Naive B cell (primary cell): ENCODE data around the gene PCSK2. TPM values are rescaled to one million over a fixed set of nuclear protein-coding genes. Genes with fewer than 3 reads are reported as not detected.

ENCODE experiments used
- ATAC-seq, 2 donors: fragments of 150-1000 bp; cut with Tn5 transposase; 2 replicates each; pipeline ENCODE4 v1.10.0; 2021; ENCODE audit warnings: low read depth in 2 of 2, mild to moderate bottlenecking in 2 of 2, moderate library complexity in 2 of 2
- DNase-seq: peaks from one replicate; pipeline ENCODE4 v3.0.0; 2022
- H3K27ac Mint-ChIP-seq, 6 donors: one replicate each; pipeline ENCODE4 v1.8.0; 2020 to 2022; ENCODE audit warnings: mild to moderate bottlenecking in 6 of 6, mixed read lengths in 6 of 6, moderate library complexity in 5 of 6, inconsistent platforms in 2 of 6
- H3K27me3 Mint-ChIP-seq, 3 donors: one replicate each; pipeline ENCODE4 v1.8.0; 2021 to 2022; ENCODE audit warnings: mixed read lengths in 3 of 3, mild to moderate bottlenecking in 1 of 3
- H3K36me3 Mint-ChIP-seq, 2 donors: one replicate each; pipeline ENCODE4 v1.8.0; 2020 to 2022; ENCODE audit warnings: mixed read lengths in 2 of 2, inconsistent platforms in 1 of 2, mild to moderate bottlenecking in 1 of 2
- H3K4me1 Mint-ChIP-seq, 3 donors: one replicate each; pipeline ENCODE4 v1.8.0; 2020 to 2022; ENCODE audit warnings: mixed read lengths in 3 of 3, inconsistent platforms in 1 of 3, mild to moderate bottlenecking in 1 of 3, moderate library complexity in 1 of 3
- H3K4me3 Mint-ChIP-seq, 8 donors: one replicate each; pipeline ENCODE4 v1.8.0; 2020 to 2022; ENCODE audit warnings: mild to moderate bottlenecking in 8 of 8, mixed read lengths in 8 of 8, moderate library complexity in 8 of 8, inconsistent platforms in 2 of 8
- H3K9me3 Mint-ChIP-seq, 7 donors: one replicate each; pipeline ENCODE4 v1.8.0; 2020 to 2022; ENCODE audit warnings: mixed read lengths in 7 of 7, mild to moderate bottlenecking in 5 of 7, inconsistent platforms in 2 of 7, moderate library complexity in 1 of 7
- polyA plus RNA-seq, 6 donors: library from polyadenylated mRNA; unstranded; fragments of 300-500 nt; fragmentation: Illumina TruSeq; gene quantifications; one replicate each; pipeline ENCODE4 v1.2.3, GENCODE V29; 2021; ENCODE audit warnings: low read depth in 6 of 6

PCSK2 gene
- polyA plus RNA-seq, 6 donors from 2014 or later: not detected

DNA sequence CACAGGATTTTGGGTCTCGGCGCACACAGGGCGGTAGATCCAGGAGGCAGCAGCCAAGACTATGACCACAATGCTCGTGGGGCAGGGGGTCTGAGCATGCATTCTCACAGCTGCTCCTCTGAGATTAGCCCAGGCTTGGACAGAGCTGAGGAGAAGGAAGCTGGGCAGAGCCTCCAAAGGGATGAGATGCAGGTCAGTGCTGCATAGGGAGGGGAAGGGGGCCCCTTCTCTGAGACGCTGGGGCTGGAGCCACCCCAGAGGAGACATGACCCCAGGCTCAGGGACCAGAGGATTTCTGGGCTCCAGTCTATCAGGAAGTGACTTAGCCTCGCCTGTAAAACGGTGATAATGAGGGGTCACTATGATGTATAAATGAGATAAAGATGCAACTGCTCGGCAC is 210.4 kb downstream of the PCSK2 start:
- no peak for DNase-seq
- Mint-ChIP-seq H3K27me3 (peaks cover 16 to 32% (median 29%) of the 10 kb centered on the region in 3 donors), H3K27ac (no peak overlapping the region), H3K4me1 (no peaks in the 10 kb centered on the region), H3K36me3 (peaks cover 0 to 10% of the 10 kb centered on the region in 2 donors), H3K9me3 (peaks cover 0 to 11% (median 7%) of the 10 kb centered on the region in 7 donors), H3K4me3 (no peak overlapping the region)
- no peak for ATAC-seq

DNA sequence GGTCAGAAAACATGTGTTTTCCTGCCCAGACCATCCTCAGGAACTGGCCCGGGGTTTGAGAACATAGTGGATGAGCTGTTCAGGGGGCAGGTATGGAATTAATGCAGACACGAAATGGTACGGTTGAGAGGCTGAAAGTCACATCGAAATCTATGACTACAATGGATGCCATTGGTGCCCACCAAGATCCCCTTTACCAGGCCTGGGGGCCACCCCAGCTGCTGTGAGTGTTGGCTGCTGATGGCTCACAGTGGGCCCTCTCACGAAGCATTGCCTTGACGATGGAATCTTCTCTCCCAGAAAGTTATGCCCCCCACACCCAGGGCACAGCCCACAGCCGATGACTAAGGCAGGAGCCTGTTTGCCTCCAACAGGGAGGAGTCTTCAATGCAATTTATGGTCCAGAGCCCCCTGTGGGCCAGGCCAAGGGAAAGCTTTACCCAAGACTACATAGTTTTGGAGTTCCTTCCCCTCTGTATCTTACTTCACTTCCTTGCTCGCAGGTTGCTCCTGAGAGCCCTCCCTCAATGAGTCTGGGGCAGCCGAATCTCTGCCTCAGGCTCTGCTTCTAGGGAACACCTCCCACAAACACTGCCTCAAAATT is 211.7 kb downstream of the PCSK2 start:
- peaks cover 0 to 16% (median 8%) of the 10 kb centered on the region in 7 donors for H3K9me3 Mint-ChIP-seq
- no peaks in the 10 kb centered on the region for H3K4me1 Mint-ChIP-seq
- peaks cover 0 to 10% of the 10 kb centered on the region in 2 donors for H3K36me3 Mint-ChIP-seq
- H3K27ac Mint-ChIP-seq: no peak overlapping the region
- ATAC-seq (no peak), DNase-seq (no peak)
- no peak overlapping the region for H3K4me3 Mint-ChIP-seq
- H3K27me3 Mint-ChIP-seq: peaks cover 21 to 37% (median 33%) of the 10 kb centered on the region in 3 donors

DNA sequence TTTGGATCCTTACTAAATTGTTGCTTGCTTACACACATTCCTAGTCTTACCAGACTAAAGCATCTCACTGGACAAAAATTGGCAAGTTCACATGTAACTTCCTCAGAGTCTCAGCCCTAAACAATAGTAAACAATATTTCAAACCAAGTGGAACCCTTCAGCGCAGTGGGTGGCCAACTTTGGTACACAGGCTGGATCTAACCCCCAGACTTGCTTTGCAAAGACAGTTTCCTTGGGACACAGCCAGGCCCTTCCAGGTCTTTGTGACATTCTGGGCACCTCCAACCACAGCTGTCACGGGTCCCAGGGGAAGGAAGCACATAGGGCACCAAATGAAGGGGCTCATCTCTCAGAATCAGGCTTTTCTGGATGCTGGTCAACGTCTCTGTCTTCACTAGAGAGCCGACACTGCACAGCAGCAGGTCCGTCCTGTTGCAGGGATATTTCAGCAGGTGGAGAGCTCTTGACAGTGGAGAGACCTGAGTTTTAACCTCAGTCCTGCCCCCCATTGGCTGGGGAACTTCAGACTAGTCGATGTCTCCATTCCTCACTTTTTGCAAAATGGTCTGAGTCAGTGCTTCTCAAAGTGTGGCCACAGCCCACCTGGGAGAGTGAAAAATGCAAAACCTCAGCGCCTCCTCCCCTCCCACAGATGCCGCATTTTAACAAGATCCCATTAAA is 212.9 kb downstream of the PCSK2 start:
- H3K27me3 Mint-ChIP-seq: peaks cover 32 to 41% (median 34%) of the 10 kb centered on the region in 3 donors
- no peak for DNase-seq
- H3K9me3 Mint-ChIP-seq: peaks cover 0 to 16% (median 8%) of the 10 kb centered on the region in 7 donors

DNA sequence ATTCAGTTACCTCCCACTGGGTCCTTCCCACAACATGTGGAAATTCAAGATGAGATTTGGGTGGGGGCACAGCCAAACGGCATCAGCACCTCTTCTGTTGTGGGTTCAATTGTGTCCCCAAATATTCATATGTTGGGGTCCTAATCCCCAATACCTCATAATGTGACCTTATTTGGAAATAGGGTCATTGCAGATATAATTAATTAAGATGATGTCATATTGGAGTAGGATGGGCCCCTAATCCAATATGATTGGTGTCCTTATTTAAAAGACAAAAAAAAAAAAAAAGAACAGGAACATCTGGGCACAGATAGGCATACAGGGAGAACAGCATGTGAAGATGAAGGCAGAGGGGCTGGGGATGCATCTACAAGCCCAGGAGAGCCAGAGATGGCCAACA is 214.9 kb downstream of the PCSK2 start:
- ATAC-seq (no peak), DNase-seq (no peak)
- no peaks in the 10 kb centered on the region for H3K4me1 Mint-ChIP-seq
- H3K36me3 Mint-ChIP-seq: peaks cover 0 to 10% of the 10 kb centered on the region in 2 donors
- peaks cover 0 to 16% (median 8%) of the 10 kb centered on the region in 7 donors for H3K9me3 Mint-ChIP-seq
- H3K27me3 Mint-ChIP-seq: peaks cover 27 to 36% (median 27%) of the 10 kb centered on the region in 3 donors
- H3K4me3 Mint-ChIP-seq: no peak overlapping the region
- no peak overlapping the region for H3K27ac Mint-ChIP-seq

More for the DNA sequence above, 212.9 kb downstream of the PCSK2 start:
- Mint-ChIP-seq H3K36me3 (peaks cover 0 to 10% of the 10 kb centered on the region in 2 donors), H3K4me3 (no peak overlapping the region), H3K27ac (no peak overlapping the region), H3K4me1 (no peaks in the 10 kb centered on the region)
- ATAC-seq: no peak

DNA sequence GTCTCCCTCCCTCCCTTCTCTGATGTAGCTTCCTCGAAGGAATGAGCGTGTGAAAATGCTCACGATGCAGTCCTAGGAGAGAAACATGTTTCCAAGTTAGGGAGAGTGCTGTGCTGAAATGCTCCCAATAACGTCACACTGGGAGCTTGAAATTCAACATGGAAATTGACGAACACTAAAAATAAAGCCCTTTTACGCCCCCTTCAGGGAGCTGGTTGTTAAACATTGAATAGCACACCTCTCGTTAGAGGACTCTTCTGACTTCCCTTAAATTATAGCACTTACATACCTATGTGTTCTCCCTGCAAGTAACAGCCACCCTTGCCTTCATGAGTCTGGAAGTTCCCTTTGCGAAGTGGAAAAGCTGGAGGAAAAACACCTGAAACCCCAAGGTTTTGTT is 215.7 kb downstream of the PCSK2 start:
- Mint-ChIP-seq H3K9me3 (peaks cover 0 to 16% (median 8%) of the 10 kb centered on the region in 7 donors), H3K4me1 (no peaks in the 10 kb centered on the region), H3K27ac (no peak overlapping the region), H3K27me3 (peaks cover 25 to 33% (median 26%) of the 10 kb centered on the region in 3 donors), H3K36me3 (peaks cover 0 to 10% of the 10 kb centered on the region in 2 donors), H3K4me3 (no peak overlapping the region)
- no peak for ATAC-seq
- DNase-seq: no peak

DNA sequence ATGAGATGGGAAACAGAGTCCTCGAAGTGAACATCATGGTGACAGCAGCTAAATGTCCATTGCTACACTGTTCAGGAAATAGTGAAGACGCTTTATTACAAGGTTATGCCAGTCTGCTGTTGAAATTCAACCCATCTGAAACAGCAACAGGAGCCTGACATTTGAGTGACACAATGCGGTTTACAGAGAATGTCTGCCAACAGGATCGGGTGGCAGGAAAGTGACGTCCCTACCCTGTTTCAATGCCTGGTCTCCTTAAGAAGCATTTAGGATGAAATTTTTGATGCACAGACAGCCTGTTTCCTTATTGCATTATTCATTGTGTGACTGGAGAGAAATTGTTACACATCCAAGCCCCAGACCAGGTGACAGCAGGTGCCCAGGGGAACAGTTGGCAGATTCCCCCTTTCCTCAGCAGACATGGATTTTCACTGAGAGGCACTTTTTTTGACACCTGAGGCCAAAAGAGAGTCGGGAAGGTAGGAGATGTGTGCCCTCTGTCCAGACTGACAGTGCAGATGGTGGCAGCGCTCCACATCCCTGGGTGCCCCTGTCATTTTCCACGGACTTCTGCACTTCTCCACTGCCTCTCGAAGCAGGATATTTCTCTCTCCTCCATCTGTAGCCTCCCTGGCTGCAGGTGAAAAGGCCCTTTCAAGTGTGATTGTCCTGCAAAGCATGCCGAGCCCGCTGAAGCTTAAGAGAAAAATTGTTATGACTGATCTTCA is 216.5 kb downstream of the PCSK2 start:
- ATAC-seq (no peak), DNase-seq (no peak)
- H3K9me3 Mint-ChIP-seq: peaks cover 0 to 16% (median 8%) of the 10 kb centered on the region in 7 donors
- H3K27me3 Mint-ChIP-seq: peaks cover 25 to 30% (median 26%) of the 10 kb centered on the region in 3 donors
- H3K4me1 Mint-ChIP-seq: no peaks in the 10 kb centered on the region
- H3K36me3 Mint-ChIP-seq: peaks cover 0 to 10% of the 10 kb centered on the region in 2 donors
- no peak overlapping the region for H3K27ac Mint-ChIP-seq
- no peak overlapping the region for H3K4me3 Mint-ChIP-seq

DNA sequence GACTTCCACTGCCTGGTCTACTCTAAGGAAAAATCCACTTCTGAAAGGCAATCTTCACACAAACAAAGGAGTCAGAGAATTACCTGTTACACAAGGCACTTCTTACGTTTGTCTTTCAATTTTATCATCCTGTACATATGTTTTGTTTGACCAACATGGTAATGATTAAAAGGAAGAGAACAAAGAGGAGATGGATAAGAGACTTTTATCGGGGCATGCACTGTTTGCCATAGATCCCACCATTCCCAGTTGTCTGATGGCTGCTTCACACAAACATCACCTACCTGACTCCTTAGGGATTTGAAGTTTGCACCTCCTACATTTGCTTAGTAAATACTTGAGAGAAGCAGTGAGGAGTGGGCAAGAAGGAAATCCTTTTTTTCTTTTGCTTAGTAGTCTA is 217.3 kb downstream of the PCSK2 start:
- Mint-ChIP-seq H3K36me3 (peaks cover 0 to 10% of the 10 kb centered on the region in 2 donors), H3K27me3 (peaks cover 25 to 28% (median 26%) of the 10 kb centered on the region in 3 donors), H3K27ac (no peak overlapping the region), H3K4me3 (no peak overlapping the region), H3K4me1 (no peaks in the 10 kb centered on the region), H3K9me3 (peaks cover 0 to 16% (median 8%) of the 10 kb centered on the region in 7 donors)
- ATAC-seq (no peak), DNase-seq (no peak)

DNA sequence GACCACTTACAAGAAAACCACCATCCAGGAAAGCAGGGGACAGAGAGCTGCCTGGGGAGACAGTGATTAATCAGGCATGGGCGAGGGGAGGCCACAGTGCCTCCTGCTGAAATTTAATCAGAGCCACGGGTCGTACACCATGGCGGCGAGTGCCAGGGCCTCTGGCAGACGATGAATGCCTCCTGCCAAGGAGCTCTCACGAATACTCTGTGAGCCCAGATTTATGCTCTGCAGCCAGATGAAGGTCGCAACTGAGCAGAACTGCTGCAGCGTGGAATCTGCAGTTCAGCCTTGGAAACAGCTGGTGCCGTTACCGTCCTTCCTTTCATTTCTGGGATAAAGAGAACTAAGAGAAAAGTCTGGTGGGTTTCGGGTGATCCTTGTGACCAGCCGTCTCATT is 218.7 kb downstream of the PCSK2 start:
- Mint-ChIP-seq H3K36me3 (peaks cover 0 to 10% of the 10 kb centered on the region in 2 donors), H3K9me3 (peaks cover 0 to 16% (median 8%) of the 10 kb centered on the region in 7 donors), H3K4me1 (no peaks in the 10 kb centered on the region), H3K27me3 (peaks cover 24 to 26% (median 25%) of the 10 kb centered on the region in 3 donors), H3K4me3 (no peak overlapping the region), H3K27ac (no peak overlapping the region)
- ATAC-seq: no peak
- DNase-seq: no peak

DNA sequence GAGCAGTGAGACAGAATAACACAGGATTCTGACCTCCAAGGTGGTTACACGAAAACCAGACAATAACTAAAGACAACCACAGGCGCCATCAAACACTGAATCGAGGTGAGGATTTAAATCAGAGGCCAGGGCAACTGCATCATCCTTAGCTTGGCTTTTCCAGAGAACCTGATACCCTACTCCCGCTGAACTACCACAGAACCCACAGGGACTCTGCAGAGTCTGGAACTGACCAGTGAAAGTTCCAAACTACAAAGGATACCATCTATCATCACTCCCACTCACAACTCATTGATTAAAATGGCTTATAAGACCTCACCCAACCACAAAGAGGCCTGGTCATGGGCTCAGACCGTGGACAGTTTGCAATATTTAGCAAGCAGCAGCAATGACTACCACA is 219.3 kb downstream of the PCSK2 start:
- peaks cover 0 to 7% of the 10 kb centered on the region in 2 donors for H3K36me3 Mint-ChIP-seq
- ATAC-seq (no peak), DNase-seq (no peak)
- H3K4me1 Mint-ChIP-seq: no peaks in the 10 kb centered on the region
- H3K4me3 Mint-ChIP-seq: no peak overlapping the region
- H3K27me3 Mint-ChIP-seq: peaks cover 23 to 27% (median 23%) of the 10 kb centered on the region in 3 donors
- peaks cover 0 to 15% (median 7%) of the 10 kb centered on the region in 7 donors for H3K9me3 Mint-ChIP-seq
- peak overlapping the region in 1 of 6 donors; percentile 21 for H3K27ac Mint-ChIP-seq

DNA sequence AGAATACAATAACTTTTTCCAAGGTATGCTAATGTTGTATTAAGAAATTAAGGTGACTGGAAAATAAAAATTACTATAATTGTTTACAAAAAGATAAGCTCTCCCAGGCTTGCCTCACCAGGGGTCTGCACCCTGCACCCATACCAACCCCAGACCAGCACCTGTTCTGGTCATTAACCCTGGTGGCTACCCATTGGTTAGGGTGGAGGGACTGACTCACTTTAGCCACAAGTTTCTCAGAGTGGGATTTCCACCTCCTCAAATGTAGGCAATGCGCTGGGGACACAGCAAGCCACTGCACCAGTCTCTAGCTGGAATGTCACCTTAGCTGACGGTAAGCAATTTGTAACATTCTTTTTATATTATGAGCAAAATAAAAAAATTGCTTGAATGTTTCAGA is 221.2 kb downstream of the PCSK2 start:
- Mint-ChIP-seq H3K27me3 (peaks cover 20 to 22% (median 20%) of the 10 kb centered on the region in 3 donors), H3K4me1 (no peaks in the 10 kb centered on the region), H3K27ac (no peak overlapping the region), H3K4me3 (no peak overlapping the region), H3K9me3 (peaks cover 0 to under 1% (median 0%) of the 10 kb centered on the region in 7 donors), H3K36me3 (no peaks in the 10 kb centered on the region)
- DNase-seq (no peak), ATAC-seq (no peak)

DNA sequence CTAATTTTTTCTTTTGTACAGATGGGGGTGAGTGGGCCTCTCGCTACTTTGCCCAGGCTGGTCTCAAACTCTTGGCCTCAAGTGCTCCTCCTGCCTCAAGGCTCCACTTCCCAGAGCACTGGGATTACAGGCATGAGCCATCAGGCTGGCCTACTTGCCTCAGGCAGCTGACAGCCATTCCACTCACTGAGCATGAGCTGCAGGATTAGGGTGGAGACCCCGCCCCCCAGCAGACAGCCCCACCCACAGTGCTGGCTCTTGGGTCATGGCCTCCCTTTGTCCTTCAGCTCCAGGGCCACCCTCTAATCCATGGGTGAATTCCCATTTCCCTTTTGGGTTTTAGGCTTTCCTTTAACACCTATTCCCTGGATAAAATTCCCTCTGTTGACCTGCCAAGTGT is 222.2 kb downstream of the PCSK2 start:
- Mint-ChIP-seq H3K9me3 (no peaks in the 10 kb centered on the region), H3K4me3 (no peak overlapping the region), H3K4me1 (no peaks in the 10 kb centered on the region), H3K36me3 (no peaks in the 10 kb centered on the region), H3K27me3 (peaks cover 14 to 21% (median 21%) of the 10 kb centered on the region in 3 donors), H3K27ac (no peak overlapping the region)
- ATAC-seq (no peak), DNase-seq (no peak)

DNA sequence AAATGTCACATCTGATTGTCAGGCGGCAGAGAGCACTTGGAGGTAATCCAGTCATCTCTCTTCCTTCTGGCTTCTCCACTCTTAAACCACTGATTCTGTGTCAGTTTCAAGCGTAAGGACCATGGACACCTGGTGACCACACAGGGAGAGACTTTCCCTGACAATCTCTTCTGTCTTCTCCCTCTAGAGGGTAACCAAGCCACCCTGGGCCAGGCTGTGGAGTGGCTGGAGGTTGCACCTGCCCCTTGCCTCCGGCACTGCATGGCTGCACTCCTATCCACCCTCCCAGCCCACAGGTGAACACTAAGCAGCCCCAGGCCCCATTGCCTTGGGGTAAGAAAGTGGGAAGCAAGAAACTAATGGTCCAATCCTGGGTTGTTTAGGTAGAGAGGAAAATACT is 225.6 kb downstream of the PCSK2 start:
- no peak overlapping the region for H3K27ac Mint-ChIP-seq
- ATAC-seq (no peak), DNase-seq (no peak)
- H3K4me1 Mint-ChIP-seq: no peaks in the 10 kb centered on the region
- H3K4me3 Mint-ChIP-seq: no peak overlapping the region
- peaks cover 16 to 42% (median 40%) of the 10 kb centered on the region in 3 donors for H3K27me3 Mint-ChIP-seq
- H3K36me3 Mint-ChIP-seq: no peaks in the 10 kb centered on the region
- no peaks in the 10 kb centered on the region for H3K9me3 Mint-ChIP-seq

DNA sequence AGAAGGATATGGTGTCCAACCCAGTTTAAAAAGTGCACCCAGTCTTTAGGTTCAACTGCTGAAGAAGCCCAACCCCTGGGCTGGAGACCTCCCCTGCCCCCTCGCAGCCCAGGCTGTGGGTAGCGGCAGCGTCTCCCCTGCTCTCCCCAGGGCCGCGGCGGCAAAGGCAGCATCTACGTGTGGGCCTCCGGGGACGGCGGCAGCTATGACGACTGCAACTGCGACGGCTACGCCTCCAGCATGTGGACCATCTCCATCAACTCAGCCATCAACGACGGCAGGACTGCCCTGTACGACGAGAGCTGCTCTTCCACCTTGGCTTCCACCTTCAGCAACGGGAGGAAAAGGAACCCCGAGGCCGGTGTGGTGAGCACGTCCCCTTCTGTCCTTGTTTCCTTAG is 226.8 kb downstream of the PCSK2 start:
- H3K27ac Mint-ChIP-seq: no peak overlapping the region
- H3K27me3 Mint-ChIP-seq: peaks cover 16 to 49% (median 40%) of the 10 kb centered on the region in 3 donors
- ATAC-seq: no peak
- no peaks in the 10 kb centered on the region for H3K36me3 Mint-ChIP-seq
- no peaks in the 10 kb centered on the region for H3K4me1 Mint-ChIP-seq
- no peak overlapping the region for H3K4me3 Mint-ChIP-seq
- H3K9me3 Mint-ChIP-seq: peaks cover 0 to 2% (median 0%) of the 10 kb centered on the region in 7 donors
- DNase-seq: no peak
